ENCODE measurements around the gene PPFIA2. TPM values are rescaled to one million over a fixed set of nuclear protein-coding genes. Genes with fewer than 3 reads are reported as not detected.

The PPFIA2 gene
- total RNA-seq, 1 donor from 2014 or later = 5.7 TPM

GRCh38 chr12:81520064-81520945, 238.8 kb downstream of the PPFIA2 start:
- no peaks in the 10 kb centered on the region for H3K4me1 Mint-ChIP-seq (ENCODE audit: unreplicated experiment)
- H3K27me3 Mint-ChIP-seq = no peaks in the 10 kb centered on the region
- no peak for DNase-seq (ENCODE audit: extremely low spot score, unreplicated experiment)
- no peak for TF ChIP-seq CTCF (conservative IDR thresholded peaks at IDR 0.05)
- no peaks in the 10 kb centered on the region for H3K36me3 Mint-ChIP-seq
- H3K4me3 Mint-ChIP-seq = no peak overlapping the region
- H3K27ac Mint-ChIP-seq = no peak overlapping the region
- H3K9me3 Mint-ChIP-seq = no peaks in the 10 kb centered on the region

GRCh38 chr12:81518638-81519037, 240.5 kb downstream of the PPFIA2 start:
- no peaks in the 10 kb centered on the region for H3K27me3 Mint-ChIP-seq
- H3K27ac Mint-ChIP-seq = no peak overlapping the region
- H3K4me1 Mint-ChIP-seq (ENCODE audit: unreplicated experiment) = no peaks in the 10 kb centered on the region
- no peak overlapping the region for H3K4me3 Mint-ChIP-seq
- no peak for TF ChIP-seq CTCF (conservative IDR thresholded peaks at IDR 0.05)
- H3K36me3 Mint-ChIP-seq = no peaks in the 10 kb centered on the region
- no peak for DNase-seq (ENCODE audit: extremely low spot score, unreplicated experiment)
- H3K9me3 Mint-ChIP-seq = no peaks in the 10 kb centered on the region

GRCh38 chr12:81517296-81517695, 241.9 kb downstream of the PPFIA2 start:
- no peak for DNase-seq (ENCODE audit: extremely low spot score, unreplicated experiment)
- Mint-ChIP-seq H3K27me3 (no peaks in the 10 kb centered on the region), H3K9me3 (no peaks in the 10 kb centered on the region), H3K27ac (no peak overlapping the region), H3K4me1 (ENCODE audit: unreplicated experiment) (no peaks in the 10 kb centered on the region), H3K4me3 (no peak overlapping the region), H3K36me3 (no peaks in the 10 kb centered on the region)
- TF ChIP-seq CTCF (conservative IDR thresholded peaks at IDR 0.05) = no peak

GRCh38 chr12:81502912-81503695, 256.0 kb downstream of the PPFIA2 start:
- H3K4me3 Mint-ChIP-seq = no peak overlapping the region
- H3K9me3 Mint-ChIP-seq = no peaks in the 10 kb centered on the region
- H3K4me1 Mint-ChIP-seq (ENCODE audit: unreplicated experiment) = peaks cover 11% of the 10 kb centered on the region
- TF ChIP-seq CTCF (conservative IDR thresholded peaks at IDR 0.05) = no peak
- H3K27ac Mint-ChIP-seq = no peak overlapping the region
- no peaks in the 10 kb centered on the region for H3K27me3 Mint-ChIP-seq
- no peak for DNase-seq (ENCODE audit: extremely low spot score, unreplicated experiment)
- H3K36me3 Mint-ChIP-seq = no peaks in the 10 kb centered on the region

- Mint-ChIP-seq H3K36me3 (no peaks in the 10 kb centered on the region), H3K9me3 (no peaks in the 10 kb centered on the region), H3K27ac (no peak overlapping the region), H3K4me3 (no peak overlapping the region), H3K4me1 (ENCODE audit: unreplicated experiment) (peaks cover 11% of the 10 kb centered on the region), H3K27me3 (no peaks in the 10 kb centered on the region)
- no peak for TF ChIP-seq CTCF (conservative IDR thresholded peaks at IDR 0.05)
- no peak for DNase-seq (ENCODE audit: extremely low spot score, unreplicated experiment)
These were observed 258.4 kb downstream of the PPFIA2 start for GRCh38 chr12:81500788-81501187.

All from type B pancreatic cell (in vitro differentiated cells).